H9 (cell line): ENCODE results near the gene SHISA3. TPM values are rescaled to one million over a fixed set of nuclear protein-coding genes. Genes with fewer than 3 reads are reported as not detected.
A peak's percentile ranks its signal among the peaks of the same experiment; 100 is the strongest.

ENCODE experiments used
- DNase-seq: peaks from one replicate; pipeline ENCODE4 v3.0.0-alpha.2; 2017
- H2AFZ ChIP-seq: one replicate; pipeline ENCODE4 v1.6.1; 2013; ENCODE audit warnings: mild to moderate bottlenecking, low read length, control low read depth, moderate library complexity
- H2AK5ac ChIP-seq: 2 replicates; pipeline ENCODE4 v1.6.1; 2013; ENCODE audit warnings: low read length, control low read depth, mixed read lengths; ENCODE audit not compliant: insufficient read length
- H2BK120ac ChIP-seq: one replicate; pipeline ENCODE4 v1.6.1; 2013; ENCODE audit warnings: low read depth, mild to moderate bottlenecking, low read length, control low read depth, inconsistent platforms; ENCODE audit not compliant: poor library complexity, severe bottlenecking
- H2BK12ac ChIP-seq: 2 replicates; pipeline ENCODE4 v1.6.1; 2013; ENCODE audit warnings: low read length, control low read depth, mixed read lengths, low read depth; ENCODE audit not compliant: insufficient read length
- H2BK15ac ChIP-seq: 2 replicates; pipeline ENCODE4 v1.6.1; 2013; ENCODE audit warnings: low read depth, low read length, control low read depth
- H2BK20ac ChIP-seq: one replicate; pipeline ENCODE4 v1.6.1; 2013; ENCODE audit warnings: low read depth, mild to moderate bottlenecking, low read length, control low read depth, inconsistent platforms; ENCODE audit not compliant: poor library complexity, severe bottlenecking
- H2BK5ac ChIP-seq: 2 replicates; pipeline ENCODE4 v1.6.1; 2013; ENCODE audit warnings: low read length, control low read depth, mixed read lengths; ENCODE audit not compliant: insufficient read length
- H3K14ac ChIP-seq: 2 replicates; pipeline ENCODE4 v1.6.1; 2013; ENCODE audit warnings: low read length, control low read depth; ENCODE audit not compliant: insufficient read depth
- H3K18ac ChIP-seq: 2 replicates; pipeline ENCODE4 v1.6.1; 2013; ENCODE audit warnings: low read depth, mild to moderate bottlenecking, mixed read lengths, low read length, control low read depth; ENCODE audit not compliant: insufficient read length
- H3K23ac ChIP-seq: 2 replicates; pipeline ENCODE4 v1.6.1; 2013; ENCODE audit warnings: low read length, control low read depth, mixed read lengths, low read depth; ENCODE audit not compliant: insufficient read length
- H3K23me2 ChIP-seq: 2 replicates; pipeline ENCODE4 v1.6.1; 2013; ENCODE audit warnings: low read depth, mild to moderate bottlenecking, mixed read lengths, low read length, control low read depth; ENCODE audit not compliant: insufficient read length, poor library complexity, severe bottlenecking
- H3K27ac ChIP-seq: 2 replicates; pipeline ENCODE4 v1.5.1; 2013; ENCODE audit warnings: low read length, control low read depth, mixed read lengths, low read depth; ENCODE audit not compliant: insufficient read length
- H3K27me3 ChIP-seq: 2 replicates; pipeline ENCODE4 v1.6.1; 2013; ENCODE audit warnings: low read length, control low read depth, inconsistent platforms; ENCODE audit not compliant: insufficient read depth
- H3K4ac ChIP-seq: 2 replicates; pipeline ENCODE4 v1.6.1; 2013; ENCODE audit warnings: low read depth, mild to moderate bottlenecking, control low read depth, inconsistent platforms, low read length, moderate library complexity
- H3K4me1 ChIP-seq: 2 replicates; pipeline ENCODE4 v1.6.1; 2013; ENCODE audit warnings: low read length, control low read depth, inconsistent platforms; ENCODE audit not compliant: insufficient read depth
- H3K4me2 ChIP-seq: 2 replicates; pipeline ENCODE4 v1.6.1; 2013; ENCODE audit warnings: low read length, control low read depth, mixed read lengths; ENCODE audit not compliant: insufficient read length, insufficient read depth
- H3K56ac ChIP-seq: 2 replicates; pipeline ENCODE4 v1.6.1; 2013; ENCODE audit warnings: low read depth, mild to moderate bottlenecking, mixed read lengths, low read length, control low read depth; ENCODE audit not compliant: insufficient read length
- H3K79me1 ChIP-seq: 2 replicates; pipeline ENCODE4 v1.6.1; 2013; ENCODE audit warnings: low read depth, mild to moderate bottlenecking, moderate library complexity, low read length, control low read depth, inconsistent platforms; ENCODE audit not compliant: insufficient read depth, poor library complexity, severe bottlenecking
- H3K79me2 ChIP-seq: 2 replicates; pipeline ENCODE4 v1.6.1; 2013; ENCODE audit warnings: low read length, control low read depth, inconsistent platforms; ENCODE audit not compliant: insufficient read depth
- H3K9ac ChIP-seq: 2 replicates; pipeline ENCODE4 v1.6.1; 2013; ENCODE audit warnings: low read length, control low read depth, mixed read lengths; ENCODE audit not compliant: insufficient read length; ENCODE audit errors: extremely low read depth
- H3K9me3 ChIP-seq: one replicate; pipeline ENCODE4 v1.6.1; 2013; ENCODE audit warnings: low read depth, low read length, inconsistent platforms; ENCODE audit not compliant: control insufficient read depth
- H3T11ph ChIP-seq: one replicate; pipeline ENCODE4 v1.6.1; 2013; ENCODE audit warnings: mild to moderate bottlenecking, low read length, control low read depth, inconsistent platforms
- H4K20me1 ChIP-seq: one replicate; pipeline ENCODE4 v1.6.1; 2013; ENCODE audit not compliant: control insufficient read depth, insufficient read length, insufficient read depth
- H4K5ac ChIP-seq: 2 replicates; pipeline ENCODE4 v1.6.1; 2013; ENCODE audit warnings: low read depth, mild to moderate bottlenecking, mixed read lengths, low read length, control low read depth; ENCODE audit not compliant: insufficient read length
- H4K8ac ChIP-seq: replicated peaks from 2 replicates; pipeline ENCODE4 v1.6.1; 2013; ENCODE audit warnings: low read length, control low read depth, mixed read lengths, low read depth; ENCODE audit not compliant: insufficient read length
- H4K91ac ChIP-seq: 2 replicates; pipeline ENCODE4 v1.6.1; 2013; ENCODE audit warnings: low read depth, mild to moderate bottlenecking, moderate library complexity, mixed read lengths, low read length, control low read depth; ENCODE audit not compliant: insufficient read length
- H3K27ac Mint-ChIP-seq, 3 experiments: 2 replicates in 2 of 3; 3 replicates in 1 of 3; pipeline ENCODE4 v1.8.0; 2020 to 2021; ENCODE audit warnings: mixed read lengths in 3 of 3, mild to moderate bottlenecking in 1 of 3, moderate library complexity in 1 of 3
- H3K27me3 Mint-ChIP-seq: 2 replicates; pipeline ENCODE4 v1.8.0; 2021; ENCODE audit warnings: low read depth, mild to moderate bottlenecking, moderate library complexity, mixed read lengths
- H3K36me3 Mint-ChIP-seq, 3 experiments: 2 replicates in 2 of 3; 3 replicates in 1 of 3; pipeline ENCODE4 v1.8.0; 2020 to 2021; ENCODE audit warnings: low read depth in 3 of 3, mixed read lengths in 3 of 3; ENCODE audit not compliant: insufficient read depth in 1 of 3
- H3K4me1 Mint-ChIP-seq, 2 experiments: 2 replicates each; pipeline ENCODE4 v1.8.0; 2020; ENCODE audit warnings: mixed read lengths in 2 of 2
- H3K4me3 Mint-ChIP-seq, 2 experiments: 2 replicates in 1 of 2; 3 replicates in 1 of 2; pipeline ENCODE4 v1.8.0; 2020 to 2021; ENCODE audit warnings: mild to moderate bottlenecking in 2 of 2, mixed read lengths in 2 of 2, moderate library complexity in 1 of 2
- H3K9me3 Mint-ChIP-seq, 2 experiments: 2 replicates in 1 of 2; 3 replicates in 1 of 2; pipeline ENCODE4 v1.8.0; 2020; ENCODE audit warnings: mild to moderate bottlenecking in 2 of 2, mixed read lengths in 2 of 2, moderate library complexity in 1 of 2
- CTCF ChIP-seq: fragments of 200-600 bp; sonication (generic); conservative IDR thresholded peaks from 3 replicates; pipeline ENCODE4 v1.8.0; 2021; ENCODE audit warnings: antibody characterized with exemption, mild to moderate bottlenecking
- WGBS: extraction: QIAGEN DNeasy Blood & Tissue Kit; methylation state at CpG from one replicate; pipeline ENCODE4 v1.1.7; 2013; ENCODE audit warnings: missing lambda C conversion rate, low lambda C conversion rate, mixed read lengths; ENCODE audit not compliant: insufficient read length; ENCODE audit errors: extremely low coverage; 5-methylcytosine and 5-hydroxymethylcytosine counted together
- long read RNA-seq: library from polyadenylated mRNA; unstranded; transcript quantifications from one replicate; pipeline ENCODE4 v2.0.0, GENCODE V29; 2020
- total RNA-seq: library from RNA; stranded (reverse); gene quantifications from 2 replicates; pipeline ENCODE4 v1.2.1, GENCODE V29; 2021

The SHISA3 gene
- 1.7 and 2.0 TPM in 2 replicates for total RNA-seq
- long read RNA-seq, partial matches to known transcripts: 1 of 3 reads
- long read RNA-seq, other reads (novel, unspliced or antisense): 0 of 3 reads

GRCh38 chr4:42396752-42397634, at the start of gene SHISA3:
Gene SHISA3 (plus strand): TSS chr4:42397488. CDS start chr4:42398057, 569 bp downstream.
- H3T11ph ChIP-seq: no peak within 1 kb of the TSS
- peaks cover 93% of the 10 kb centered on the region for H3K27me3 Mint-ChIP-seq
- H3K4me2 ChIP-seq: peak within 1 kb of the TSS; percentile 57
- peak within 1 kb of the TSS; percentile 68 to 92 for H3K4me3 Mint-ChIP-seq
- no peak within 1 kb of the TSS for H4K91ac ChIP-seq
- H2BK12ac ChIP-seq: no peak within 1 kb of the TSS
- H3K9me3 ChIP-seq: no peaks in the 10 kb centered on the region
- peaks cover 49 to 56% of the 10 kb centered on the region in 2 experiments for H3K4me1 Mint-ChIP-seq
- no CpG with 5 or more reads among the region's 61 CpGs for WGBS
- H3K56ac ChIP-seq: no peak within 1 kb of the TSS
- H3K36me3 Mint-ChIP-seq: peaks cover 0 to 2% (median 0%) of the 10 kb centered on the region in 3 experiments; a peak in 1 of 7 replicates
- no peak within 1 kb of the TSS for H3K4ac ChIP-seq
- H3K27ac ChIP-seq: no peak within 1 kb of the TSS
- no peak within 1 kb of the TSS for H3K9ac ChIP-seq
- H2BK5ac ChIP-seq: no peak within 1 kb of the TSS
- no peak within 1 kb of the TSS for H4K5ac ChIP-seq
- peak; percentile 70 for DNase-seq
- H2AFZ ChIP-seq: no peak within 1 kb of the TSS
- H3K4me1 ChIP-seq: peaks cover 5% of the 10 kb centered on the region; the same call in 1 of the 2 replicates
- H3K79me2 ChIP-seq: no peaks in the 10 kb centered on the region
- H4K8ac ChIP-seq: no peak within 1 kb of the TSS
- no peak within 1 kb of the TSS for H2BK15ac ChIP-seq
- H3K18ac ChIP-seq: no peak within 1 kb of the TSS
- H2AK5ac ChIP-seq: no peak within 1 kb of the TSS
- no peak within 1 kb of the TSS for H3K27ac Mint-ChIP-seq
- no peak within 1 kb of the TSS for H3K23ac ChIP-seq
- no peaks in the 10 kb centered on the region; a peak in 1 of 5 replicates for H3K9me3 Mint-ChIP-seq
- no peak within 1 kb of the TSS for H2BK120ac ChIP-seq
- peaks cover 32% of the 10 kb centered on the region for H3K23me2 ChIP-seq
- no peaks in the 10 kb centered on the region for H4K20me1 ChIP-seq
- H3K27me3 ChIP-seq: peaks cover 42% of the 10 kb centered on the region
- no peaks in the 10 kb centered on the region for H3K79me1 ChIP-seq
- no peak for TF ChIP-seq CTCF
- no peak within 1 kb of the TSS for H3K14ac ChIP-seq
- H2BK20ac ChIP-seq: no peak within 1 kb of the TSS
